Suprapubic skin (tissue), 4 donors: Measurements from ENCODE around the gene PEG3.

ENCODE experiments used
- CTCF ChIP-seq, 2 donors: fragments of 200-600 bp in 1 of 2; fragments of 450-650 bp in 1 of 2; sonication (generic) in 1 of 2; IDR thresholded peaks; one replicate each; pipeline ENCODE4 v1.5.1; 2016 to 2019; ENCODE audit warnings: antibody characterized with exemption in 2 of 2, mild to moderate bottlenecking in 1 of 2, moderate library complexity in 1 of 2
- EP300 ChIP-seq: sonication (generic); formaldehyde crosslinking; IDR thresholded peaks from one replicate; pipeline ENCODE4 v1.6.1; 2017; ENCODE audit warnings: antibody characterized with exemption
- POLR2AphosphoS5 ChIP-seq, 3 donors: sonication (generic); formaldehyde crosslinking; IDR thresholded peaks; one replicate each; pipeline ENCODE4 v1.6.1; 2017; ENCODE audit warnings: antibody characterized with exemption in 3 of 3

- no peak for TF ChIP-seq EP300
- no peak for TF ChIP-seq CTCF (IDR thresholded peaks at IDR 0.05)
- no peak for TF ChIP-seq POLR2AphosphoS5 (IDR thresholded peaks at IDR 0.05)
Measured at GRCh38 chr19:56821675-56822074, 18.9 kb downstream of the PEG3 start.
